ENCODE results near the gene FARSA. TPM values are rescaled to one million over a fixed set of nuclear protein-coding genes. Genes with fewer than 3 reads are reported as not detected.
"Not testable (repeated sequence)": the region's sequence is repeated elsewhere in the genome, so short reads cannot be mapped to it uniquely, and the experiment has no call there.

The FARSA gene
- polyA plus RNA-seq, 1 experiment, result 33.6 TPM

DNA sequence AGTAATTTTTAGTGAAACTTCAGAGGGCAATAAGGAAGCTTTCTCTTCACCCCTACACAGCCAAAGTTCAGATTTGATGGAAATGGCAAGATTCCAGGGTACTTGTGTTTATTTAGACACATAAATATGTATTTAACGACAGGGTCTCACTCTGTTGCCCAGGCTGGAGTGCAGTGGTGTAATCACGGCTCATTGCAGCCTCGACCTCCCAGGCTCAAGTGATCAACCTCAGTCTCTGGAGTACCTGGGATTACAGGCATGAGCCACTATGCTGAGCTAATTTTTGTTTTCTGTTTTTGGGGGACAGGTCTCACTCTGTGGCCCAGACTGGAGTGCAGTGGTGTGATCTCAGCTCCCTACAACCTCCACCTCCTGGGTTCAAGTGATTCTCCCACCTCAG is 12.5 kb downstream of the FARSA start:
- ChIA-PET CTCF (interaction anchor here (0.6 to 1.5 kb wide), 3 partner anchors 11 to 188 kb away, joined by 3 to 5 read pairs (median 3); no protein-coding TSS in a partner anchor), POLR2A (no interaction called here)
- TF ChIP-seq CTCF (IDR thresholded peaks at IDR 0.05; ENCODE audit: insufficient read depth, low read depth, low read length), result no peak
- Histone ChIP-seq H3K4me3 (ENCODE audit: low read depth, low read length) (no peak overlapping the region), H3K27me3 (ENCODE audit: control insufficient read depth, insufficient read depth, low read length) (no peaks in the 10 kb centered on the region), H3K36me3 (ENCODE audit: control insufficient read depth, insufficient read depth, low read length) (peaks cover 24% of the 10 kb centered on the region)
- no peak for DNase-seq (ENCODE audit: low read depth)

DNA sequence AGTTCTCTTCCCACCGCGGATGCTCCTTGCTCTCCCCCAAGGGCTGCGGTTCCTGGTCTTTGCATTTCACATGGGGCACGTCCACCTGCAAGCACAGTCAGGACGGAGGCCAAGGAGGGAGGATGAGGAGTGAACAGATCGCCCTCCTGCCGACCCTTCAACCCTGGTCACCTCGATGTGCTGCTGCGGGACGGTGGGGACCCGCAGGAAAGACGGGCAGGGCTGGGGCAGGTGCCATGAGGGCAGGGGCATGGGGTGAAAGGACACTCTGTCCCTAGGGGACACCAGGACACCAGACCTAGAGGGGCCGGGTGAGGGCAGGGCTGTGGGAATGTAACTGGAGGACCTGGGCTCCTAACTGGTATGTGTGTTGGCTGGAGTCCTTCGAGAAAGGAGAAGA is 15.3 kb downstream of the FARSA start:
- no peak overlapping the region for H3K4me3 ChIP-seq (ENCODE audit: low read depth, low read length)
- no peaks in the 10 kb centered on the region for H3K27me3 ChIP-seq (ENCODE audit: control insufficient read depth, insufficient read depth, low read length)
- TF ChIP-seq CTCF (IDR thresholded peaks at IDR 0.05; ENCODE audit: insufficient read depth, low read depth, low read length), result no peak
- CTCF ChIA-PET, result interaction anchor here (1.1 to 1.3 kb wide), 2 partner anchors 8 to 10 kb away, joined by 3 read pairs; no protein-coding TSS in a partner anchor
- POLR2A ChIA-PET, result no interaction called here
- DNase-seq (ENCODE audit: low read depth), result no peak
- peaks cover 10% of the 10 kb centered on the region for H3K36me3 ChIP-seq (ENCODE audit: control insufficient read depth, insufficient read depth, low read length)

GRCh38 chr19:12915860-12916259 is 17.7 kb downstream of the FARSA start:
- H3K4me3 ChIP-seq (ENCODE audit: low read depth, low read length); H3K27me3 ChIP-seq (ENCODE audit: control insufficient read depth, insufficient read depth, low read length); H3K36me3 ChIP-seq (ENCODE audit: control insufficient read depth, insufficient read depth, low read length); POLR2A ChIA-PET; CTCF ChIA-PET; DNase-seq (ENCODE audit: low read depth): not testable (repeated sequence)

- ChIA-PET CTCF (interaction anchor here (1.2 to 1.3 kb wide), 2 partner anchors 51 to 66 kb away, joined by 3 to 5 read pairs; no protein-coding TSS in a partner anchor), POLR2A (no interaction called here)
- no peak for DNase-seq (ENCODE audit: low read depth)
- Histone ChIP-seq H3K4me3 (ENCODE audit: low read depth, low read length) (no peak overlapping the region), H3K36me3 (ENCODE audit: control insufficient read depth, insufficient read depth, low read length) (no peaks in the 10 kb centered on the region), H3K27me3 (ENCODE audit: control insufficient read depth, insufficient read depth, low read length) (no peaks in the 10 kb centered on the region)
- TF ChIP-seq CTCF (IDR thresholded peaks at IDR 0.05; ENCODE audit: insufficient read depth, low read depth, low read length), result no peak
These were observed 19.4 kb downstream of the FARSA start for GRCh38 chr19:12913851-12914690.

DNA sequence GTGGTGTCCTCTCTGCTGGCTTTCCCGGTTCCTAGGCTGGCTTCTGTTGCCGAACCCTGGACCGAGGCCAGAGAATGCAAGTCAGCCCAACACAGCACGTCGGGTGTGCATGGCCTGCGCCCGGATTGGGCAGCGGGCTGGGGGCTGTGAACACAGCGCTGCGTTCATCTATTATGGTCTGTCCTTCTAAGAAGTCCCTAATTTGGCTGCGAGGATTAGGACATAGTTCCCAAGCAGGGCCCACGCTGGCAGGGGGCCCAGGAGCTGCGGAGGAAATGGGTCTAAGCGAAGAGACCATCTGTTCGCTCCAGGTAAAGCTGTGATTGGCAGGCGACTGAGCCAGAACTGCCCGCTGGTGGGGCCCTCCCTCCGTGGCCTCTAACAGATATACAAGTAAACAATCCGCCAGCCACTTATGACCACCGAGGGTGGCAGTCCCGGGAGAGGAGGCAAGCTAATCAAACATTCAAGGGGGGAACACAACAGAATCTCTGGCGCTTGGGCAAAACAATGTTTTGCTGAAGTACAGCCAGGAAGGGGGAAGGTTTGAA is 20.4 kb downstream of the FARSA start:
- Histone ChIP-seq H3K4me3 (ENCODE audit: low read depth, low read length) (no peak overlapping the region), H3K36me3 (ENCODE audit: control insufficient read depth, insufficient read depth, low read length) (no peaks in the 10 kb centered on the region), H3K27me3 (ENCODE audit: control insufficient read depth, insufficient read depth, low read length) (no peaks in the 10 kb centered on the region)
- TF ChIP-seq CTCF (IDR thresholded peaks at IDR 0.05; ENCODE audit: insufficient read depth, low read depth, low read length), result no peak
- no peak for DNase-seq (ENCODE audit: low read depth)
- ChIA-PET POLR2A (interaction anchor here (0.6 kb wide), 1 partner anchor 15 kb away, joined by 3 read pairs; no protein-coding TSS in a partner anchor), CTCF (interaction anchor here (0.9 to 1.3 kb wide), 3 partner anchors 52 to 154 kb away, joined by 3 to 5 read pairs (median 3); no protein-coding TSS in a partner anchor)

Data from BJ (cell line).